ENCODE data around the gene C4orf54.

DNA sequence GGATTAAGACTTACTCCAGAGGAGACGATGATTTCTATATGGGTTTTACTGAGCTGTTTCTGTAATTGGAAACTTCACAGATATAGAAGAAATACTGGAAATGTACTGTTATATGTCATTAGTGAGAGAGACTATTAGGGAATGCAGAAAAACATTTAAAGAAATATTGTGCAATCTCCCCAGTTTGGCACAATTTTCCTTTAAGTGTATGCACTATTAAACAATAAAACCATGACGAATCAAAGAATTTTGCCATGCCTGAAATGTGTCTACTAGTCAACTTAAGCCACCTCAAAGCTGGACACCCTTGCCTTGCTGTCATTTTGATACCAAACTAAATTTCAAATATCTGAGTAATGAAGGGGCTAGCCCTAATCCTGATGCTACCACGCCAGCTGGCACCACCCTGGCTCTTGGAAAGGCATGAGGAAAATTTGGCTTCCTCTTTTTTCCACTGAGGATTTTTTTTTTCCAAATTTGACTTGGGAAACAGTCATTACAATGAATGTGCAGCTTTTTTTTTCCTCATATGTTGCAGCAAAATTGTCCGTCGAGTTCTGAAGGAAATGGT lies 46.9 kb downstream of the C4orf54 start:
- TF ChIP-seq, protein P1, sequence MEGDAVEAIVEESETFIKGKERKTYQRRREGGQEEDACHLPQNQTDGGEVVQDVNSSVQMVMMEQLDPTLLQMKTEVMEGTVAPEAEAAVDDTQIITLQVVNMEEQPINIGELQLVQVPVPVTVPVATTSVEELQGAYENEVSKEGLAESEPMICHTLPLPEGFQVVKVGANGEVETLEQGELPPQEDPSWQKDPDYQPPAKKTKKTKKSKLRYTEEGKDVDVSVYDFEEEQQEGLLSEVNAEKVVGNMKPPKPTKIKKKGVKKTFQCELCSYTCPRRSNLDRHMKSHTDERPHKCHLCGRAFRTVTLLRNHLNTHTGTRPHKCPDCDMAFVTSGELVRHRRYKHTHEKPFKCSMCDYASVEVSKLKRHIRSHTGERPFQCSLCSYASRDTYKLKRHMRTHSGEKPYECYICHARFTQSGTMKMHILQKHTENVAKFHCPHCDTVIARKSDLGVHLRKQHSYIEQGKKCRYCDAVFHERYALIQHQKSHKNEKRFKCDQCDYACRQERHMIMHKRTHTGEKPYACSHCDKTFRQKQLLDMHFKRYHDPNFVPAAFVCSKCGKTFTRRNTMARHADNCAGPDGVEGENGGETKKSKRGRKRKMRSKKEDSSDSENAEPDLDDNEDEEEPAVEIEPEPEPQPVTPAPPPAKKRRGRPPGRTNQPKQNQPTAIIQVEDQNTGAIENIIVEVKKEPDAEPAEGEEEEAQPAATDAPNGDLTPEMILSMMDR (IDR thresholded peaks at IDR 0.05; ENCODE audit: insufficient read depth, low read length, poor library complexity, severe bottlenecking), result no peak
- TF ChIP-seq EZH2phosphoT487 (conservative IDR thresholded peaks at IDR 0.05; ENCODE audit: low read length), result no peak
